Fibroblast of lung (primary cell): Measurements from ENCODE around the gene PLEKHA5. TPM values are rescaled to one million over a fixed set of nuclear protein-coding genes. Genes with fewer than 3 reads are reported as not detected.

Experiments
- DNase-seq, 2 donors: peaks; one replicate each; pipeline versions ENCODE4 v3.0.0 to v3.0.0-alpha.2; 2010; ENCODE audit warnings: low read depth in 2 of 2
- H2AFZ ChIP-seq: 2 replicates; pipeline ENCODE4 v1.5.1; 2012; ENCODE audit warnings: low read length, control low read depth, inconsistent platforms
- H3K27ac ChIP-seq: 2 replicates; pipeline ENCODE4 v1.5.1; 2011; ENCODE audit warnings: low read length, control low read depth; ENCODE audit not compliant: insufficient read depth
- H3K27me3 ChIP-seq: 2 replicates; pipeline ENCODE4 v1.5.1; 2011; ENCODE audit warnings: mild to moderate bottlenecking, low read length; ENCODE audit not compliant: control insufficient read depth, insufficient read depth
- H3K36me3 ChIP-seq: 2 replicates; pipeline ENCODE4 v1.5.1; 2011; ENCODE audit warnings: low read length; ENCODE audit not compliant: control insufficient read depth, insufficient read depth
- H3K4me1 ChIP-seq: 2 replicates; pipeline ENCODE4 v1.5.1; 2011; ENCODE audit warnings: low read length; ENCODE audit not compliant: control insufficient read depth, insufficient read depth; ENCODE audit errors: extremely low read depth
- H3K4me2 ChIP-seq: 2 replicates; pipeline ENCODE4 v1.5.1; 2011; ENCODE audit warnings: low read length, control low read depth; ENCODE audit not compliant: insufficient read depth; ENCODE audit errors: extremely low read depth
- H3K4me3 ChIP-seq, 4 experiments: fragments of 200-600 bp in 1 of 4; sonication (generic) in 1 of 4; replicated peaks in 1 of 4; 2 replicates each; pipeline ENCODE4 v1.5.1; 2011 to 2016; ENCODE audit warnings: low read length in 4 of 4, low read depth in 3 of 4, mild to moderate bottlenecking in 3 of 4, control low read depth in 2 of 4, inconsistent platforms in 1 of 4, mixed read lengths in 1 of 4; ENCODE audit not compliant: insufficient read depth in 1 of 4; ENCODE audit errors: control extremely low read depth in 1 of 4
- H3K79me2 ChIP-seq: 2 replicates; pipeline ENCODE4 v1.5.1; 2012; ENCODE audit warnings: mild to moderate bottlenecking, low read length, inconsistent platforms; ENCODE audit not compliant: control insufficient read depth, insufficient read depth
- H3K9ac ChIP-seq: 2 replicates; pipeline ENCODE4 v1.5.1; 2011; ENCODE audit warnings: mild to moderate bottlenecking, low read length, control low read depth; ENCODE audit not compliant: insufficient read depth
- H3K9me3 ChIP-seq: 2 replicates; pipeline ENCODE4 v1.5.1; 2012; ENCODE audit warnings: low read depth, low read length; ENCODE audit not compliant: control insufficient read depth, insufficient read depth
- H4K20me1 ChIP-seq: 2 replicates; pipeline ENCODE4 v1.5.1; 2011; ENCODE audit warnings: low read length; ENCODE audit not compliant: control insufficient read depth, insufficient read depth; ENCODE audit errors: extremely low read depth
- CTCF ChIP-seq, 2 donors: IDR thresholded peaks in 1 of 2; conservative IDR thresholded peaks in 1 of 2; 1 replicate in 1 of 2; 2 replicates in 1 of 2; pipeline ENCODE4 v1.5.1; 2011 to 2012; ENCODE audit warnings: low read length in 2 of 2, control low read depth in 1 of 2, inconsistent platforms in 1 of 2, low read depth in 1 of 2, mild to moderate bottlenecking in 1 of 2
- EZH2 ChIP-seq: IDR thresholded peaks from 2 replicates; pipeline ENCODE4 v1.5.1; 2012; ENCODE audit warnings: low read length, control low read depth, mild to moderate bottlenecking; ENCODE audit errors: missing control alignments
- polyA plus RNA-seq, 2 donors: library from polyadenylated mRNA; depleted of rRNA in 1 of 2; stranded (reverse) in 1 of 2; unstranded in 1 of 2; fragments of >200 nt; gene quantifications; 2 replicates each; pipeline ENCODE4 v1.2.1, GENCODE V29; 2011 to 2012; ENCODE audit warnings: missing spikeins in 1 of 2
- total RNA-seq: library from RNA; depleted of rRNA; stranded (reverse); fragments of >200 nt; gene quantifications from 2 replicates; pipeline ENCODE4 v1.2.1, GENCODE V29; 2014

Gene PLEKHA5
- total and polyA plus RNA-seq, 2 donors (not counting 1 experiment from before 2014, with no cell fraction given) = 15.5 to 50.4 TPM

GRCh38 chr12:19181666-19182426, 52.3 kb downstream of the PLEKHA5 start:
- Histone ChIP-seq H3K4me3 (no peak overlapping the region), H3K4me1 (peaks cover 3% of the 10 kb centered on the region), H3K9ac (no peak overlapping the region), H3K27ac (no peak overlapping the region), H3K79me2 (no peaks in the 10 kb centered on the region), H4K20me1 (peaks cover 1% of the 10 kb centered on the region), H3K27me3 (no peaks in the 10 kb centered on the region), H3K9me3 (no peaks in the 10 kb centered on the region), H3K36me3 (no peaks in the 10 kb centered on the region), H2AFZ (no peak overlapping the region), H3K4me2 (no peak overlapping the region)
- DNase-seq = peak in 1 of 2 donors; percentile 49
- TF ChIP-seq CTCF (conservative IDR thresholded peaks at IDR 0.05 in 1 of 2, IDR thresholded peaks at IDR 0.05 in 1 of 2; ENCODE audit: low read depth in 1 of 2, low read length in 2 of 2) (peak; percentile 24 to 30), EZH2 (no peak)

GRCh38 chr12:19183121-19183838, 53.7 kb downstream of the PLEKHA5 start:
- H4K20me1 ChIP-seq = peaks cover 1% of the 10 kb centered on the region
- no peaks in the 10 kb centered on the region for H3K4me1 ChIP-seq
- H3K9me3 ChIP-seq = no peaks in the 10 kb centered on the region
- no peaks in the 10 kb centered on the region for H3K36me3 ChIP-seq
- no peak overlapping the region for H2AFZ ChIP-seq
- no peak overlapping the region for H3K4me3 ChIP-seq
- H3K27me3 ChIP-seq = no peaks in the 10 kb centered on the region
- H3K79me2 ChIP-seq = no peaks in the 10 kb centered on the region
- no peak overlapping the region for H3K4me2 ChIP-seq
- no peak overlapping the region for H3K27ac ChIP-seq
- peak; percentile 47 to 55 for TF ChIP-seq CTCF (conservative IDR thresholded peaks at IDR 0.05 in 1 of 2, IDR thresholded peaks at IDR 0.05 in 1 of 2; ENCODE audit: low read depth in 1 of 2, low read length in 2 of 2)
- TF ChIP-seq EZH2 = no peak
- DNase-seq = peak in 1 of 2 donors; percentile 55
- H3K9ac ChIP-seq = no peak overlapping the region

- peaks cover 1% of the 10 kb centered on the region for H4K20me1 ChIP-seq
- TF ChIP-seq CTCF (conservative IDR thresholded peaks at IDR 0.05 in 1 of 2, IDR thresholded peaks at IDR 0.05 in 1 of 2; ENCODE audit: low read depth in 1 of 2, low read length in 2 of 2) (peak in 1 of 2 donors; percentile 5), EZH2 (no peak)
Observed at GRCh38 chr12:19185262-19185929, 55.9 kb downstream of the PLEKHA5 start.

More at GRCh38 chr12:19185262-19185929, 55.9 kb downstream of the PLEKHA5 start:
- no peak overlapping the region for H3K4me3 ChIP-seq
- no peak overlapping the region for H2AFZ ChIP-seq
- H3K27me3 ChIP-seq = no peaks in the 10 kb centered on the region
- H3K36me3 ChIP-seq = no peaks in the 10 kb centered on the region
- H3K79me2 ChIP-seq = no peaks in the 10 kb centered on the region
- no peaks in the 10 kb centered on the region for H3K9me3 ChIP-seq
- H3K27ac ChIP-seq = no peak overlapping the region
- H3K4me2 ChIP-seq = no peak overlapping the region
- peaks cover 2% of the 10 kb centered on the region for H3K4me1 ChIP-seq
- DNase-seq = no peak
- H3K9ac ChIP-seq = no peak overlapping the region
